ENCODE results near the gene GRIK4.

GRIK4 gene

GRCh38 chr11:120931057-120931779 lies 419.7 kb downstream of the GRIK4 start:
- no peak for DNase-seq

DNA sequence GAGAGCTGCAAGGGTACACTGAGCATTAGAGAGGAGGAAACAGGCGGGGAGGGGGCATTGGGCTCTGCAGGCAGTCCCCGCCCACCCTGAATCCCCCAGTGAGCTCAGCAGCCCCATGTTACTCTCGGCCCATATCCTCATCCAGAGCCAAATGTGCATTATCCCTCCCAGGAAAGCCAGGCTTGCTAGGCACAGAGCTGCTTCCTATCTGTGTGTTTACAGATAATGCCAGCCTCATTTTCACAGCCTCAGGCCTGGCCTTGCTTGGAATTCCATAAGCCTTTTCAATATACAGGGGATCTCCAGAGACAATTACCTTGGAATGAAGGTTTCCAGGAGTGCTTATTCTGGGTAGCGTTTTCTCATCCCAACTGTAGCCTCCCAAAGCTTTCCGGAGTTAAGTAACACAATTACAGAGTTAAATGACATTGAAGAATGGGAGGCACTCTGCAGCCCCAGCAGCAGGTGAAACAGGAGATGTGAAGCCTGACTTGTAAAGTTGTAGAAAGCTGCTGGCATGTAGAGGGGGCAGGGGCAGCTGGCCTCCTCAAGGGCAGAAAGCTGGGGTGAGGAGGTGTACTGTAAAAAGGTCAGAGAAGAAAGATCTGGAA lies 420.9 kb downstream of the GRIK4 start:
- no peak for DNase-seq

DNA sequence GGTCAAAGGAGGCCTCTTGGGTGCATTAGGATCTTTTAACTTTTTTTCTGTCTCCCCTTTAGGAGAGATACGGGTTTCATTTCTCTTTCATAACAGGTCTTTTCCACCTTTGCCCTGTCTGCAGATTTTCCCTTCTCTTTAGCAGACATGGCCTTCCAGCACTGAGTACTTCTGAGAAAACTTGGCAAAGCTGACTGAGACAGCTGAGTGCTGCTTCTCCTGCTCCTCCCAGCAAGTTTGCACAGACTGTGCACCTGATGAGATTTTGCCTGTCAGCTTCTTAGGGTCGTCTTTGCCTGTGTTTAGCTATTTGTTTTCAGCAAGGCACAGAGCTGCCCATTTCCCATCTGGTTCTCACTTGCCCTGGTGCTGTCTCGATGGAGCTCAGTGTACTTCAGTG lies 424.8 kb downstream of the GRIK4 start:
- no peak for DNase-seq

DNA sequence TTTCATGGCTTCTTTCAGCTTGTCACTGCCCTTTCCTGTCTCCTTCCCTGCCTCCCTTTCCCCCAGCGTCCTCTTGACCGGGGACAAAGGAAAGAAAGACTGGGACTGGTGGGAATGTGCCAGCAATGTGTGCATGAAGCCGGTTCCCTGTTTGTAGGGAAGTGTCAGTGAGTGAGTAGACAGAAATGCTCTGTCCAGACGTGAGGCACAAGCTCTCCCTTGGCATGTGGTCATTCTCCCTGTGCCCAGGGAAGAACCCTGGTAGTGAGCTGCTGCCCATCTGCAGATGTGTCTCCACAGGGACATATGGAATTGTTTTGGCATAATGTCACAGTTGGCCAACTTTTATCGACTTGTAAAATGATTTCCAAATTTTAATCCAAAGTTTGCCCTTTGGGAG lies 426.0 kb downstream of the GRIK4 start:
- DNase-seq, result no peak

DNA sequence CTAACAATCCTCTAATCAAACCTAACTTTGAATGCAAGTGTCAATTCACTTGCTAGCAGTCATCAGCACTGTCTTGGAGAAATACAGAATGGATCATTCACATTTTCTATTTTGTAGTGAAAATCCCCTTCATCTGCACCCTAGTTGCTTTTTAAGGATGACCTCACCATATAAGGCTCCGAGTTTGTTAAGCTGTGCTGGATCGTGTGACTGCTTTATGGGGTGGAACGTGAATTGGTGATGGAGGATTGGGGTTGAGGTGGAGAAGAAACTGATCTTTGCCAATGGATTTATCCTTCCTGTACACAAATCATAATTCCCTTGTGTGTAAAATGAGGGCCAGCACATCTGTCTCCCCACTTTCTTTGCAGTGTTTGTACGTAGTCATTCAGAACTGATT lies 426.7 kb downstream of the GRIK4 start:
- DNase-seq, result no peak

DNA sequence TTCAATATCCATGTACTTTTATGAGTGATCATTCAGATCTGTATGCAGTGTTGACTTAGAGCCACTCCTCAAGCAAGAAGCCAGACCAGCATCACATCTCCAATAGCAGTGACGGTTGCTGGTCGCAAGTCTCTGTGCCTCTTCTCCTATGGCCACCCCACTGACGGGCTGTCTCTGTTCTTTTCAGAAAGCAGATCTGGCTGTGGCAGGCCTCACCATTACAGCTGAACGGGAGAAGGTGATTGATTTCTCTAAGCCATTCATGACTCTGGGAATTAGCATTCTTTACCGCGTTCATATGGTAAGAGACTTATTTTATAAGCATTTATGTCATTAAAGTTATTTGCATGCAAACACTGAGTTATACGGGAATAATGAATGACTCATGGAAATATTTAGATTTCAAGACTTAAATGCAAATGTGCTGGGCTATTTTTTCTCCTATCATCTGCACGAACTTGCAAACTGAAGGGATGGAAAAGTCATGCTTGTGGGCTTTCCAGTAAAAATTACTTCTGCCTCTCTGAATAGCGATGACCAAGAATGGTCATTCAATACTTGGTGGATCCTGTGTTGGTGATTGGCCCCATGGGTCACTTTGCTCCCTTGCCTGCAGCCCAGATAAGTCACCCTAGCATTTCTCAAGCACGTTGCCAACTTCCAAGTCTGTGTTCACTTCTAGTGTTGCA lies 428.8 kb downstream of the GRIK4 start:
- no peak for DNase-seq

DNA sequence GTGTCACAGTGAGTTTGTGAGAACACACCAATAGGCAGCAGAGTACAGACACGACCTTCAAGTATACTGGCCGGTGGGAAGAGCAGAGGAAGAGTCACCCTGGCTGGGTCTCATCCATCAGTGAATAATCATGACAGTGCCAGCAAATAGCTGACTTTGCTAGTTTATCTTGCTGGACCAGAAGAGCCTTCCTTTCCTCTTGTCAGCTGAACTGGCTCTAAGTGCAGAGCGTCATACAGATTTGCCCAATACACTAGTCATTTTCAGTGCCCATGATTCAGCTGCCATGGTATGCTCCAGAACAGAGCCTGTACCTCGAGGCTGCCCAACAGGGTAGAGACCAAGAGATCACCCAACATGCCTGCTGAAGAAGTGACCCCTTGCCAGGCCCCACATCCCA lies 429.5 kb downstream of the GRIK4 start:
- DNase-seq, result no peak

- DNase-seq, result no peak
Measured at GRCh38 chr11:120942701-120943100, 431.2 kb downstream of the GRIK4 start.

GRCh38 chr11:120945042-120945441 lies 433.5 kb downstream of the GRIK4 start:
- no peak for DNase-seq

DNA sequence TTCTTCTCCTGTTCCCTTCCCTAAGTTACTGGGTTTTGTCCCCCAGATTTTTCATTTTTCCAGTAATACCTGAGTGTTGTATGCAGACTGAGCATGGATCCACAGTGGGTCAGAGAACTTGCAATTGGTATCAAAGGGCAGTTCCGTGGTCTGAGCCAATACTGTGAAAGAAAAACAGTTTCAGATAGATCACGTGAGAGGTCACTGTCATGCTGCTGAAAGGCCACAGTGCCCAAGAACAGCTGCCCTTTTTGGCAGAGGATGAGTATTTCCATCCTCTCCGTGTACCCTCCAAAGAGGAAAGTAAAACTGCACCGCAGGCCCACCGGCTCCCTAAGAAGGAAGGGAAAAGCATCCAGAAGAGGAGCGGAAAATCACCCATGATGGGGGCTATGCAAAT lies 439.3 kb downstream of the GRIK4 start:
- no peak for DNase-seq

GRCh38 chr11:120952461-120953434 lies 441.2 kb downstream of the GRIK4 start:
- no peak for DNase-seq

DNA sequence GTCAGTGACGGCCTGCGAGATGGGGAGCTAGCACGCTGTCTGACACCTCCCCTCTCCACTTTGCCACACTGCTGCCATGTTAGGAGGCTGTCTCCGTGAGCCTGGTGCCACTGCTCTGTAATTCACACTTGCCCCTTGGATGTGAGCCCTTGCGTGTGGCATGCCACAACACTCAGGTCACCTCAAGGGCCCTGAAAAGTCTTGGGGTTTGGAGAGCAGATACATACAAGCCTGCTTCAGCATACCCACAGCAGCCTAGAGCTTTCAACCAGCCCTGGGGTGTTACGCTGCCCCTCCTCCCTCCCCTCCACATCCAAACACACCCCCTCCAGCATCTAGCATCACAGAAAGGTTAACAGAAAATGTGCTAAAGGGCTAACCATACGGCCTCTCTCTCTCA lies 442.8 kb downstream of the GRIK4 start:
- DNase-seq, result no peak

- no peak for DNase-seq
Measured at GRCh38 chr11:120956710-120957495, 445.4 kb downstream of the GRIK4 start.

GRCh38 chr11:120958185-120958584 lies 446.6 kb downstream of the GRIK4 start:
- no peak for DNase-seq

GRCh38 chr11:120959189-120959588 lies 447.6 kb downstream of the GRIK4 start:
- no peak for DNase-seq

DNA sequence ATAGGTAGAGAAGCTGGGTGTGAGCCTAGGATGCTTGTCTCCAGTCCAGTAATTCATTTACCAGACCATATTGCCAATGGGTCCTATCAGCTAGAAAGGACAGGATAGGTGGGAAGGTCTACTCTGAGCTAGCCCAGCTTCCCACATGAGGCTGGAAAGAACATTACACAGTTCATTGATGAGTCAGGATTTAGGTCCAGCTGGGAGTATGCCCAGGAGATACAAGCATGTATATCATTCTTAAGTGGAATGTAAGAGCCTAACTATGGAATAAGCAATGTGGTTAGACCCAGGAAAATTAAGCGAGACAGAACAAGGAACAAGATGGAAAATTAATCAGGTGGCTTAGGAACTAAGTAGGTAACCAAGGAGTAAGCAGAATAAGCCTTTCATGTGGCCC lies 453.3 kb downstream of the GRIK4 start:
- no peak for DNase-seq

DNA sequence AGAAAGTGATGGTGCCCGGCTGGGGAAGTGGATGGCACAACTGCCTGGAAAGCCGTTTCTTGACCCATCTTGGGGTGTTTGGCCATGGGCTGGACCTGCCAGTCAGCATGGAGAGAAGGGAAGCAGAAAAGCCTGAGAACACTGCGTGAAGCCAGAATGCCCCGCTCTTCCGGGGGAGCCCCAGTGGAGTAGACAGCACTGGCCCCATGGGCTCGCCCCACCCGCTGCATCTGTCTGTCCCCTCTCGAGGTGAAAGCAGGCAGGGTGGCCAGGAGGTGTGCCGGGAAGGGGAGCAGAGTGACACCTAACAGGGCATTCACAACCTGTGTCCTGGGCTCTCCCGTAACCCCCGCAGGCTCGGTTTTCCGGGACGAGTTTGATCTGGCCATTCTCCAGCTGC lies 455.3 kb downstream of the GRIK4 start:
- no peak for DNase-seq

DNA sequence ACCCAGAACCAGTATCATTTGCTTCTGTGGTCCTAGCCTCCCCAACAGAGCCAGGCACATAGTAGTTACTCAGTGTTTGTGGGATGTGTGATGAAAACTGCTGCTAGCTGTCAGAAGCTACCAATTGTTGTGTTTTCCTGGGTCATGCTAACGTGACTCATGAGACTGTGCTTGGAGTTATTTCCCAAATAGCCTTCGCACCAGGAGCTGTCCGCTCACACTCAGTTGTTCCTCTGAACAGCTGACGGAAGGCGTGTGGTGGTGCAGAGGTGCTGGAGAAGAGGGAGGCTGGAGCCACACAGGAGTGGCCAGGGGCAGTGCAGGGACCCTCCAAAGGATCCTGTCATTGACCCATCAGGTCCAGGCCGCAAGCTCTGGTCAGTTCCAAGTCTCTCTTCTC lies 458.4 kb downstream of the GRIK4 start:
- no peak for DNase-seq

DNA sequence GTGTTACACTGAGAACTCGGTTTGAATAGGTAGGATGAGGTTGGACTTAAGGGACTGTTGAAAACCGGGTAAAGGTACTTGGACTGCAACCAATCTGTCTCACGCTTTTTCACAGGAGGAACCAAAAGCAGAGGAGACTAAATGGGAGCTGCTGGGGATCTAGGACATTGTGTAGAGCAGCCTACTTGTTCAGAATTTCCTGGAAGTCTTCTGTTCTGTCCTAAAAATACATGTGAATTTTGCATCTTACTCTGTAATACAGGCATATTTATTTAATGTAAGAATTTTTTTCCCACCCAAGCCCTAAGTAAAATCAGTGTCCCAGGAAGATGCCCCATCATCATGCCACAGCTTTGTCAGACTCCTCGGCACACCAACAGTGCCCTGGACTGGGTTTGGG lies 460.3 kb downstream of the GRIK4 start:
- no peak for DNase-seq

GRCh38 chr11:120972621-120973020 lies 461.1 kb downstream of the GRIK4 start:
- DNase-seq, result no peak

- no peak for DNase-seq
Measured at GRCh38 chr11:120973501-120973900, 462.0 kb downstream of the GRIK4 start.

- no peak for DNase-seq
Measured at GRCh38 chr11:120974466-120974865, 462.9 kb downstream of the GRIK4 start.
